ENCODE measurements around the gene TAS2R60. TPM values are rescaled to one million over a fixed set of nuclear protein-coding genes. Genes with fewer than 3 reads are reported as not detected.

TAS2R60 gene
- total and polyA plus RNA-seq, 2 experiments from 2014 or later, result 0.37 to 4.0 TPM

GRCh38 chr7:143467724-143468123, 24.5 kb downstream of the TAS2R60 start:
- Mint-ChIP-seq H3K4me3 (no peak overlapping the region), H3K36me3 (ENCODE audit: low read depth) (no peaks in the 10 kb centered on the region; the same call in 2 of the 3 replicates), H3K9me3 (peaks cover 3% of the 10 kb centered on the region; the same call in 2 of the 3 replicates), H3K27me3 (ENCODE audit: insufficient read depth, low read depth, poor library complexity) (no peaks in the 10 kb centered on the region), H3K27ac (no peak overlapping the region), H3K4me1 (peaks cover 14% of the 10 kb centered on the region)
- H3K4me1 ChIP-seq (ENCODE audit: insufficient read depth), result no peaks in the 10 kb centered on the region
- no peak overlapping the region for H2AFZ ChIP-seq
- H3K27ac ChIP-seq (ENCODE audit: low read depth), result no peak overlapping the region
- TF ChIP-seq EZH2phosphoT487 (IDR thresholded peaks at IDR 0.05; ENCODE audit: unreplicated experiment) (no peak), POLR2AphosphoS5 (IDR thresholded peaks at IDR 0.05; ENCODE audit: low read depth) (no peak), CREB1 (CRISPR knock-in tag; IDR thresholded peaks at IDR 0.05; ENCODE audit: low read depth) (no peak), EZH2 (IDR thresholded peaks at IDR 0.05; ENCODE audit: low read depth, unreplicated experiment) (no peak), CTCF (conservative IDR thresholded peaks at IDR 0.05; ENCODE audit: low read depth in 2 of 2) (no peak), NANOG (IDR thresholded peaks at IDR 0.05; ENCODE audit: borderline replicate concordance) (no peak), REST (IDR thresholded peaks at IDR 0.05; ENCODE audit: unreplicated experiment) (no peak), ZNF114 (CRISPR knock-in tag; IDR thresholded peaks at IDR 0.05) (no peak), ZNF462 (CRISPR knock-in tag; IDR thresholded peaks at IDR 0.05) (no peak), JUNB (IDR thresholded peaks at IDR 0.05; ENCODE audit: unreplicated experiment) (no peak), STAT1 (IDR thresholded peaks at IDR 0.05; ENCODE audit: unreplicated experiment) (no peak), ETS1 (IDR thresholded peaks at IDR 0.05) (no peak)
- no peaks in the 10 kb centered on the region for H3F3A ChIP-seq (replicated peaks; ENCODE audit: low read depth)
- no peak overlapping the region for H3K4me3 ChIP-seq
- DNase-seq (ENCODE audit: low spot score) (no peak), ATAC-seq (no peak)
- no peaks in the 10 kb centered on the region for H3K9me2 ChIP-seq (ENCODE audit: insufficient read depth)
- H3K79me2 ChIP-seq (replicated peaks; ENCODE audit: insufficient read depth), result no peaks in the 10 kb centered on the region
- H3K27me3 ChIP-seq (ENCODE audit: insufficient read depth), result no peaks in the 10 kb centered on the region
- H3K4me2 ChIP-seq, result no peak overlapping the region
- no peaks in the 10 kb centered on the region for H4K20me1 ChIP-seq (replicated peaks; ENCODE audit: insufficient read depth)
- no peaks in the 10 kb centered on the region for H3K36me3 ChIP-seq (ENCODE audit: insufficient read depth)
